WTC11 (cell line): ENCODE results near the gene SPOP. TPM values are rescaled to one million over a fixed set of nuclear protein-coding genes. Genes with fewer than 3 reads are reported as not detected.

ENCODE experiments used
- ATAC-seq: fragments of 200-7000 bp; cut with Tn5 transposase; 2 replicates; pipeline ENCODE4 v1.10.0; 2021; ENCODE audit warnings: mild to moderate bottlenecking, moderate library complexity
- CTCF ChIA-PET: fragments of 300-600 bp; sonication (Branson Sonifier 250); formaldehyde crosslinking; loops from one replicate; lab custom pipeline; 2021; ENCODE audit warnings: antibody characterized with exemption; lab: Charles Lee
- POLR2A ChIA-PET: fragments of 350-600 bp; sonication (Branson Sonifier 250); formaldehyde crosslinking; loops from one replicate; lab custom pipeline; 2021; ENCODE audit warnings: antibody characterized with exemption; lab: Charles Lee
- DNase-seq: peaks from one replicate; pipeline ENCODE4 v3.0.0; 2021; ENCODE audit warnings: low spot score
- H3K27ac Mint-ChIP-seq: 2 replicates; pipeline ENCODE4 v1.8.0; 2021; ENCODE audit warnings: mixed read lengths
- H3K27me3 Mint-ChIP-seq: 2 replicates; pipeline ENCODE4 v1.8.0; 2021; ENCODE audit warnings: low read depth, mild to moderate bottlenecking, moderate library complexity, mixed read lengths
- H3K36me3 Mint-ChIP-seq: 2 replicates; pipeline ENCODE4 v1.8.0; 2021; ENCODE audit warnings: mixed read lengths
- H3K4me1 Mint-ChIP-seq: 2 replicates; pipeline ENCODE4 v1.8.0; 2022; ENCODE audit warnings: mixed read lengths
- H3K4me3 Mint-ChIP-seq: 2 replicates; pipeline ENCODE4 v1.8.0; 2021; ENCODE audit warnings: mild to moderate bottlenecking, moderate library complexity, mixed read lengths
- H3K9me3 Mint-ChIP-seq: 2 replicates; pipeline ENCODE4 v1.8.0; 2021; ENCODE audit warnings: mixed read lengths
- GRHL2 ChIP-seq: fragments of 250-450 bp; sonication (Bioruptor Pico); IDR thresholded peaks from 2 replicates; pipeline ENCODE4 v1.8.0; 2022; ENCODE audit warnings: mild to moderate bottlenecking, moderate library complexity; ENCODE audit not compliant: insufficient replicate concordance, severe bottlenecking
- IRF2 ChIP-seq: sonication (generic); formaldehyde crosslinking; IDR thresholded peaks from 2 replicates; pipeline ENCODE4 v1.8.0; 2022; ENCODE audit warnings: low read depth, missing genetic modification reagents, borderline replicate concordance
- KAT7 ChIP-seq: sonication (generic); formaldehyde crosslinking; IDR thresholded peaks from 2 replicates; pipeline ENCODE4 v1.8.1; 2023; ENCODE audit warnings: missing genetic modification reagents, mild to moderate bottlenecking, borderline replicate concordance
- MXD4 ChIP-seq: fragments of 250-450 bp; sonication (Bioruptor Pico); IDR thresholded peaks from 2 replicates; pipeline ENCODE4 v1.8.0; 2021; ENCODE audit warnings: mild to moderate bottlenecking, moderate library complexity, borderline replicate concordance
- MYBL2 ChIP-seq: sonication (generic); formaldehyde crosslinking; IDR thresholded peaks from 2 replicates; pipeline ENCODE4 v1.8.1; 2023; ENCODE audit warnings: mild to moderate bottlenecking, moderate library complexity, missing genetic modification reagents
- NR1H2 ChIP-seq: sonication (generic); formaldehyde crosslinking; IDR thresholded peaks from 2 replicates; pipeline ENCODE4 v1.9.0; 2021; ENCODE audit warnings: mild to moderate bottlenecking, moderate library complexity, missing genetic modification reagents
- NR2C2 ChIP-seq: sonication (generic); formaldehyde crosslinking; IDR thresholded peaks from 2 replicates; pipeline ENCODE4 v1.8.0; 2022; ENCODE audit warnings: mild to moderate bottlenecking, missing genetic modification reagents
- NR3C1 ChIP-seq: sonication (generic); formaldehyde crosslinking; conservative IDR thresholded peaks from 2 replicates; pipeline ENCODE4 v1.8.1; 2023; ENCODE audit warnings: low read depth, mild to moderate bottlenecking, missing genetic modification reagents
- RELA ChIP-seq: sonication (generic); formaldehyde crosslinking; IDR thresholded peaks from 2 replicates; pipeline ENCODE4 v1.8.1; 2022; ENCODE audit warnings: missing genetic modification reagents, mild to moderate bottlenecking, borderline replicate concordance
- SMAD3 ChIP-seq: sonication (generic); formaldehyde crosslinking; IDR thresholded peaks from 2 replicates; pipeline ENCODE4 v1.8.0; 2022; ENCODE audit warnings: missing genetic modification reagents, mild to moderate bottlenecking, borderline replicate concordance
- SMAD4 ChIP-seq: sonication (generic); formaldehyde crosslinking; IDR thresholded peaks from 2 replicates; pipeline ENCODE4 v1.8.0; 2022; ENCODE audit warnings: mild to moderate bottlenecking, missing genetic modification reagents
- TEAD1 ChIP-seq: sonication (generic); formaldehyde crosslinking; IDR thresholded peaks from 2 replicates; pipeline ENCODE4 v1.8.0; 2022; ENCODE audit warnings: mild to moderate bottlenecking, missing genetic modification reagents
- ZNF232 ChIP-seq: sonication (generic); formaldehyde crosslinking; IDR thresholded peaks from 2 replicates; pipeline ENCODE4 v1.8.0; 2022; ENCODE audit warnings: mild to moderate bottlenecking, missing genetic modification reagents
- total RNA-seq: library from RNA; stranded (reverse); gene quantifications from 3 replicates; pipeline ENCODE4 v1.2.3, GENCODE V29; 2021
- TF ChIP-seq, protein P1 (sequence below): sonication (generic); formaldehyde crosslinking; IDR thresholded peaks from 2 replicates; pipeline ENCODE4 v1.8.0; 2023; ENCODE audit warnings: missing genetic modification reagents, mild to moderate bottlenecking, borderline replicate concordance
- TF ChIP-seq, protein P2 (sequence below): sonication (generic); formaldehyde crosslinking; IDR thresholded peaks from 2 replicates; pipeline ENCODE4 v1.8.0; 2022; ENCODE audit warnings: mild to moderate bottlenecking, missing genetic modification reagents
- TF ChIP-seq, protein P3 (sequence below): fragments of 250-450 bp; sonication (Bioruptor Pico); conservative IDR thresholded peaks from 2 replicates; pipeline ENCODE4 v1.9.0; 2021; ENCODE audit warnings: mild to moderate bottlenecking
- TF ChIP-seq, protein P4 (sequence below): sonication (generic); formaldehyde crosslinking; IDR thresholded peaks from 2 replicates; pipeline ENCODE4 v1.8.1; 2022; ENCODE audit warnings: low read depth, mild to moderate bottlenecking, moderate library complexity, missing genetic modification reagents, borderline replicate concordance

Gene SPOP
- total RNA-seq, 1 experiment from 2014 or later = 19.2 TPM

DNA sequence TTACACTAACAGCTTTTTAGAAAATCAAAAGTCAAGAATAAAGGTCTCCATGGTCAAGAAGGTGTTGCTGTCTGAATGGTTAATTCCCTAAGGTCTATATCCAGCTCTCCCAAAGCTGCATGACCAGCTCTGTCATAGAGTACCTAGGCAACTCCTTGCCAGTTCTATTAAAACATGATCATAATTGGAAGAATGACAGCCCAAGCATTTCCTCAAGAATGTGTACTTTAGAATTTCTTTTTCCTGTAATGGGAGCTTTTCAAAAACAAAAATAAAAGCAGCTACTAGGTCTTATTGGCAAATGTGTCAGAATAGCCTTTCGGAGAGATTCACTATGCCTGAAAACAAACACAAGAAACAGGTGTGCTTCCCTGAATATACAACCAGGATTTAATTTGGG, 7.9 kb downstream of the SPOP start (continued):
- TF ChIP-seq, protein P1, sequence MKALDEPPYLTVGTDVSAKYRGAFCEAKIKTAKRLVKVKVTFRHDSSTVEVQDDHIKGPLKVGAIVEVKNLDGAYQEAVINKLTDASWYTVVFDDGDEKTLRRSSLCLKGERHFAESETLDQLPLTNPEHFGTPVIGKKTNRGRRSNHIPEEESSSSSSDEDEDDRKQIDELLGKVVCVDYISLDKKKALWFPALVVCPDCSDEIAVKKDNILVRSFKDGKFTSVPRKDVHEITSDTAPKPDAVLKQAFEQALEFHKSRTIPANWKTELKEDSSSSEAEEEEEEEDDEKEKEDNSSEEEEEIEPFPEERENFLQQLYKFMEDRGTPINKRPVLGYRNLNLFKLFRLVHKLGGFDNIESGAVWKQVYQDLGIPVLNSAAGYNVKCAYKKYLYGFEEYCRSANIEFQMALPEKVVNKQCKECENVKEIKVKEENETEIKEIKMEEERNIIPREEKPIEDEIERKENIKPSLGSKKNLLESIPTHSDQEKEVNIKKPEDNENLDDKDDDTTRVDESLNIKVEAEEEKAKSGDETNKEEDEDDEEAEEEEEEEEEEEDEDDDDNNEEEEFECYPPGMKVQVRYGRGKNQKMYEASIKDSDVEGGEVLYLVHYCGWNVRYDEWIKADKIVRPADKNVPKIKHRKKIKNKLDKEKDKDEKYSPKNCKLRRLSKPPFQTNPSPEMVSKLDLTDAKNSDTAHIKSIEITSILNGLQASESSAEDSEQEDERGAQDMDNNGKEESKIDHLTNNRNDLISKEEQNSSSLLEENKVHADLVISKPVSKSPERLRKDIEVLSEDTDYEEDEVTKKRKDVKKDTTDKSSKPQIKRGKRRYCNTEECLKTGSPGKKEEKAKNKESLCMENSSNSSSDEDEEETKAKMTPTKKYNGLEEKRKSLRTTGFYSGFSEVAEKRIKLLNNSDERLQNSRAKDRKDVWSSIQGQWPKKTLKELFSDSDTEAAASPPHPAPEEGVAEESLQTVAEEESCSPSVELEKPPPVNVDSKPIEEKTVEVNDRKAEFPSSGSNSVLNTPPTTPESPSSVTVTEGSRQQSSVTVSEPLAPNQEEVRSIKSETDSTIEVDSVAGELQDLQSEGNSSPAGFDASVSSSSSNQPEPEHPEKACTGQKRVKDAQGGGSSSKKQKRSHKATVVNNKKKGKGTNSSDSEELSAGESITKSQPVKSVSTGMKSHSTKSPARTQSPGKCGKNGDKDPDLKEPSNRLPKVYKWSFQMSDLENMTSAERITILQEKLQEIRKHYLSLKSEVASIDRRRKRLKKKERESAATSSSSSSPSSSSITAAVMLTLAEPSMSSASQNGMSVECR = no peak
- TF ChIP-seq ZNF232 (CRISPR knock-in tag) (no peak), SMAD3 (CRISPR knock-in tag) (no peak), NR3C1 (CRISPR knock-in tag) (no peak), IRF2 (CRISPR knock-in tag) (no peak), TEAD1 (CRISPR knock-in tag) (no peak), GRHL2 (no peak), KAT7 (CRISPR knock-in tag) (no peak)
- TF ChIP-seq, protein P2, sequence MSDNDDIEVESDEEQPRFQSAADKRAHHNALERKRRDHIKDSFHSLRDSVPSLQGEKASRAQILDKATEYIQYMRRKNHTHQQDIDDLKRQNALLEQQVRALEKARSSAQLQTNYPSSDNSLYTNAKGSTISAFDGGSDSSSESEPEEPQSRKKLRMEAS (CRISPR knock-in tag) = no peak
- TF ChIP-seq, protein P3, sequence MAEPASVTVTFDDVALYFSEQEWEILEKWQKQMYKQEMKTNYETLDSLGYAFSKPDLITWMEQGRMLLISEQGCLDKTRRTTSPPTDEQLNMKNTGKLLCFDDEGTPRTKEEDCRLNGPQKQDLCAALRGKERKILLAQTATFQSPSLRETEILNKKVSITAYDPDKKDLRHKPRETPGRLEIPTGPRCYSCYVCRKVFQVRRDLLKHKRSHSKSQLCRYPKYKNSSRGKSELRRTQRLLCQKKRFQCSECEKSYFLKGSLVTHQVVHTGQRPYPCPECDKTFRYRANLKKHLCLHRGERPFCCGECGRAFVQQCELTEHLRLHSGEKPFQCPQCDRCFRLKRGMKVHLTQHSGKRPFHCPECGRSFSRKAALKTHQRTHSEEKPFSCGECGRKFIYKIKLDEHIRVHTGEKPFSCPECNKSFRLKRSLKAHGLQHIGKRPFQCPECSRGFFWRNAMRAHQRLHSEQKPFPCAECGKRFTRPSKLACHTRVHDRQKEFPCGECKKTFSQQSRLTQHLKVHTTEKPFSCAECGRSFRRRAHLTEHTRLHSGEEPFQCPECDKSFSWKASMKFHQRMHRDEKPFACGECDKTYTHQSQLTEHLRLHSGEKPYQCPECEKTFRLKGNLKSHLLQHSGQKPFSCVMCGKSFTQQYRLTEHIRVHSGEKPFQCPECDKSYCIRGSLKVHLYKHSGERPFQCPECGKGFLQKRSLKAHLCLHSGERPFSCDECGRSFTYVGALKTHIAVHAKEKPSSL (CRISPR knock-in tag) = no peak

DNA sequence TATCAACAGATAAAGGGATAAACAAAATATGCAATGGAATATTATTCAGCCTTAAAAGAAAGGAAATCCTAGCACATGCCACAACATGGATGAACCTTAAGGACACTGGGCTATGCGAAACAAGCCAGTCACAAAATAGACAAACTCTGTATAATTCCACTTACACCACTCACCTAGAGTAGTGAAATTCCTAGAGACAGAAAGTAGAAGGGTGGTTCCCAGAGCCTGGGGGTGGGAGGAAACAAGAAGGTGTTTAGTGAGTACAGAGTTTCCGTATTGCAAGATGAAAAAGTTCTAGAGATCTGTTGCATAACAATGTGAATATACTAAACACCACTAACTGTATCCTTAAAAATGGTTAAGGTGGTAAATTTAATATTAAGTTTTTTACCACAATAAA, 10.0 kb downstream of the SPOP start:
- Mint-ChIP-seq H3K27me3 (no peaks in the 10 kb centered on the region), H3K27ac (no peak overlapping the region), H3K4me3 (no peak overlapping the region), H3K4me1 (peaks cover 2% of the 10 kb centered on the region), H3K36me3 (peaks cover 18% of the 10 kb centered on the region), H3K9me3 (peaks cover 10% of the 10 kb centered on the region)
- CTCF ChIA-PET = no interaction called here
- no peak for TF ChIP-seq MXD4 (CRISPR knock-in tag)
- no peak for TF ChIP-seq NR1H2 (CRISPR knock-in tag)
- no peak for TF ChIP-seq SMAD4
- TF ChIP-seq NR2C2 (CRISPR knock-in tag) = no peak
- TF ChIP-seq, protein P3 (CRISPR knock-in tag) = no peak
- TF ChIP-seq MYBL2 = no peak
- TF ChIP-seq, protein P4, sequence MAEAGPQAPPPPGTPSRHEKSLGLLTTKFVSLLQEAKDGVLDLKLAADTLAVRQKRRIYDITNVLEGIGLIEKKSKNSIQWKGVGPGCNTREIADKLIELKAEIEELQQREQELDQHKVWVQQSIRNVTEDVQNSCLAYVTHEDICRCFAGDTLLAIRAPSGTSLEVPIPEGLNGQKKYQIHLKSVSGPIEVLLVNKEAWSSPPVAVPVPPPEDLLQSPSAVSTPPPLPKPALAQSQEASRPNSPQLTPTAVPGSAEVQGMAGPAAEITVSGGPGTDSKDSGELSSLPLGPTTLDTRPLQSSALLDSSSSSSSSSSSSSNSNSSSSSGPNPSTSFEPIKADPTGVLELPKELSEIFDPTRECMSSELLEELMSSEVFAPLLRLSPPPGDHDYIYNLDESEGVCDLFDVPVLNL = no peak
- no peak for TF ChIP-seq TEAD1 (CRISPR knock-in tag)
- TF ChIP-seq RELA (CRISPR knock-in tag) = no peak
- DNase-seq = no peak
- POLR2A ChIA-PET = no interaction called here
- no peak for ATAC-seq
